ENCODE measurements around the gene GHRHR.

- TF ChIP-seq POLR2A (IDR thresholded peaks at IDR 0.05), result no peak
- no peak for TF ChIP-seq CTCF (IDR thresholded peaks at IDR 0.05)
Measured at GRCh38 chr7:30930621-30931020, 33.1 kb upstream of the GHRHR start.

Data from esophagus squamous epithelium (tissue), 4 donors.